GM19099 (cell line): ENCODE results near the gene SCRG1.

Source experiments
- POLR2A ChIP-seq: IDR thresholded peaks from 3 replicates; pipeline ENCODE4 v1.6.1; 2011; ENCODE audit warnings: low read depth; ENCODE audit not compliant: insufficient read length; ENCODE audit errors: extremely low read depth

SCRG1 gene

DNA sequence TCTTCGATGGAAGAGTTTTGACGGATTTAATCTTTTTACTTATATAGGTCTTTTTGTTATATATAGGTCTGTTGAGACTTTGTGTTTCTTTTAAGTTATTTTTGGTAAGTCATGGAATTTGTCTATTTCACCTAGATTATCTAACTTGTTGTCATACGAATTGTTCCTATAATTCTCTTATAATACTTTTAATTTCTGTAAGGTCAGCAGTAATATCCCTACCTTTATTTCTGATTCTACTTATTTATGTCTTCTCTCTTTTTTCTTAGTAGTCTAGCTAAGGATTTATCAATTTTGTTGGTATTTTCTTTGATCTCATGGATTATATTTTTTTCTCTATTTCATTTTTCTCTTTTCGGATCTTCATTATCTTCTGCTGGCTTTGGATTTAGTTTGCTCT is 16.6 kb downstream of the SCRG1 start:
- TF ChIP-seq POLR2A: no peak

GRCh38 chr4:173381610-173382009 is 17.3 kb downstream of the SCRG1 start:
- no peak for TF ChIP-seq POLR2A

DNA sequence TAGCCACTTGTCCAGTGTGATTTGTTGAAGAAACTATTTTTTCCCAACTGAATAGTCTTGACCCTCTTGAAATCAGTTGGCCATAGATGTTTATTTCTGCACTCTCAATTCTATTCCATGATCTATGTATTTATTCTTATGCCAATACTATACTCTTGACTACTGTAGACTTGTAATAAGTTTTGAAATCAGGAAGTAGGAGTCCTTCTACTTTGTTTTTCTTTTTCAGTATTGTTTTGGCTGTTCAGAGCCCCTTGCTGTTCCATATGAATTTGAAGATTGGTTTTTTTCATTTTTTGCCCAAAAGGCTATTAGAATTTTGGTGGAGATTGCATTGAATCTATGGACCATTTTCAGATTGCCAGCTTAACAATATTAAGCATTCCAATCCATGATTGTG is 17.9 kb downstream of the SCRG1 start:
- TF ChIP-seq POLR2A: no peak

GRCh38 chr4:173379929-173380328 is 19.0 kb downstream of the SCRG1 start:
- TF ChIP-seq POLR2A: no peak

DNA sequence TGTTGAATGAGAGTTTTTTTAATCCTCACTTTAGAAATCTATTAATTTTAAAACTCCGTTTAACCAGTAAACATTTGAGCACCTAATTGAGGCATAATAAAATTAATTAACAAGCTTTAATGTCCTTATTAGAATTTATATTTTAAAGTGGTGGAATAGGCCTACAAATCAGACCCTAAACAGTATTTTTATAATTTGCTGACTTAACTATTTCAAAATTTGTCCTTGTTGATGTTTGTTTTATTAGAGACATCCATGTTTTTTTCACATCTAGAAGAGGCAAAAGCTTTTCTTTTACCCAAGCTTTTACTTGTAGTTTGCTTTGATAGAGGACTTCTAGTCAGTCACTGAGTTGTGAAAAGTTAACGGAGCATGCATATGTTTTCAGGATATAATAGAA is 24.3 kb downstream of the SCRG1 start:
- no peak for TF ChIP-seq POLR2A

DNA sequence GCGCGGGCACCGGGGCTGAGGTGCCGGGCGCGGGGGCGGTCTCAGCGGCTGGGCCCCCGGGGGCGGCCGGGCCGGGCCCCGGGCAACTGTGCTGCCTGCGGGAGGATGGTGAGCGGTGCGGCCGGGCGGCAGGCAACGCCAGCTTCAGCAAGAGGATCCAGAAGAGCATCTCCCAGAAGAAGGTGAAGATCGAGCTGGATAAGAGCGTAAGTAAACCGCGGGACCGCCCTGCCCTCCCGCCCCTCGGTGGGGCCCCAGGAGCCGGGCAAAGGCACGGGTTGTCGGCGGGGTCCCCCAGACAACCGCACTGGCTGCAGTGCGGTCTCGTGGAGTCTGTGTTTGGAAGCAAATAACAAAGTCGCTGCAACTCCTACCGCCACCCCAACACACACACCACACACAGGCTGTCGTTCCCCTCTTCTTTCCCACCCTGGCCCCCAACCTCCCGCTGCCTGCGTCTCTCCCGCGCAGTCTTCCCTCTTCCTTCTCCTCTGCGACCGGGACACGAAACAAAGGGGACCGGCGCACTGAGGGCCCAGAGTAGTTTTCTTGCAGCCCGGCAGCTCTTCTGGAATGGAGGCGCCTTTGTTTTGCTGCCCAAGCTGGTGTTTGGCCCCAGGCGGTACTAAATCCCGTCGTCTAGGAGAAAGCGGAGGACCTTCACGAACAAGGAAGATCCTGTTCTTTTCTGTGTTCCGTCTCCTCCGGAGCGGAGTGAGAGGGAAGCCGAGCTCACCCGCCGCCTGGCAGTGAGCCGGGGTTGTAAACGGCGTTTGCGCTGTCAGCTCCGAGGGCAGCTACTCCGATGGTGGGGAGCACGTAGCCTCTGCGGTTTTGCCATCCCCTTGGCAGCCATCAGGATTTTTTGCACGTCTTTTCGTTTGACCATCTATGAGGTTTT is 27.4 kb downstream of the SCRG1 start:
- peak; percentile 38 for TF ChIP-seq POLR2A

DNA sequence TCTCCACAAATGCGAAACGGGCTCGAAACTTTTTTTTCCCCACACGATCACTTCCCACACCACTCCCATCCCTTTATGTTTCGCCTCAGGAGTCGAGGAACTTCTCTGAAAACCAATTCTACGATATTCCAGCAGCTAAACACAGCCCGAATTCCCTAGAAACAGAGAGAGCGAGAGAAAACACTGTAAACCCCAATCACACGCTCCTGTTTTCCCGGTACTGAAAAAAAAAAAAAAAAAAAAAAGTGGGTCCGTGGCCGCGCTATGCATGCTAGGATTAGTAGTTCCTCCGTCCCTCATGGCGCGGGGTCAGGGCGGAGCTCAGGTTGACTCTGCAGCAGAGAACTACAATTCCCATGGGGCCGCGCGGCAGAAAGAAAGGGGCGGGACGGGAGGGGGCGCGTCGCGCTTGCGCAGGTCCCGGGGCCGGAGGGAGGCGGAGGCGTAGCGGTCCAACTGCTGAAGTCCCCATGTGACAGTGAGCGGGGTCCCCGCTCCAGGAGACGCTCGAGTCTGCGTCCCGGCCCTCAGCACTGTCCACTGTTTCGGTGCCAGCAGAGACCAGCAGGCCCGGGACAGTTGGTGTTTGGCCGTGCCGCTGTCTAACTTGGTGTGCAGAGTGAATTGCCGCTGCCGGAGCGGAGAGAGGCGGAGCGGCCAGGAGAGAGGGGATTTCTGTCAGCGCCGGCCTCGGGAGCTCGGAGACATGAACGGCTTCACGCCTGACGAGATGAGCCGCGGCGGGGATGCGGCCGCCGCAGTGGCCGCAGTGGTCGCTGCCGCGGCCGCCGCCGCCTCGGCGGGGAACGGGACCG is 28.2 kb downstream of the SCRG1 start, which contains the start of gene SAP30:
Gene SAP30 (plus strand): TSS at position 478 of the 815 bp plus-strand sequence. CDS start 229 bp downstream, at position 707.
- TF ChIP-seq POLR2A: peak; percentile 98

DNA sequence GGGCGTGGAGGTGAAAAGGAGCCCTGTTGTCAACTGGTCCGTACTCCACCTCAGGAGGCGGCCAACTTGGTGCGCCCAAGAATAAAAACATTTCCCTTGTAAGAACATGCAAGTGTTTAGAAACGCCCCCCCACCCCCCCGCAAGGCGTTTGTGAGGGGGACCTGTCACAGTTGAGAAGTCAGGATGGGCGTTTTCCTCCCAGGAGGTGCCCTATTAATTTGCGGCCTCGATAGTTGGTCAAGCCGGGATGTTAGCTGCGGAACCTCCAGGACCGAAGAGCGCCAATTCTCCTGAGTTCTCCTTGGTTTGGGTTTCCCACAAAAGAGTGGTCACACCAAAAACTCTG is 28.8 kb downstream of the SCRG1 start:
- TF ChIP-seq POLR2A: no peak

- no peak for TF ChIP-seq POLR2A
These were observed 31.0 kb downstream of the SCRG1 start for GRCh38 chr4:173367946-173368345.

DNA sequence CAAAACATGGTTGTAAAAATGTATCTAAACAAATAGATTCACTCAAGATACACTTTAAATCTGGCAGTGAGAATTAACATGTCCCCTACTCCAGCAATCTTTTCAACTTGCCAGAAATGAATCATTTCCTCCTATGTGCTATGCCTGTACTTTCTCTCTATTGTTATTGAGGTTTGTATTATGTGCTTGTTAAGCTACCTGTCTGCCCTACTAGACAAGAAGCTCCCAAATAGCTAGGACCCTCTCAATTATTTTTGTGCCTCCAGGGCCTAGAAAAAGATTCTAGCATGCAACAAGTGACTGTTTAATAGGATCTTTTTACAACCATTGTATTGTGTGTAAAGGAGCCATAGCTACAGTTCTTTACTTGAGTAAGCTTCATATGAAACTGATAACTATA is 31.6 kb downstream of the SCRG1 start:
- TF ChIP-seq POLR2A: no peak

DNA sequence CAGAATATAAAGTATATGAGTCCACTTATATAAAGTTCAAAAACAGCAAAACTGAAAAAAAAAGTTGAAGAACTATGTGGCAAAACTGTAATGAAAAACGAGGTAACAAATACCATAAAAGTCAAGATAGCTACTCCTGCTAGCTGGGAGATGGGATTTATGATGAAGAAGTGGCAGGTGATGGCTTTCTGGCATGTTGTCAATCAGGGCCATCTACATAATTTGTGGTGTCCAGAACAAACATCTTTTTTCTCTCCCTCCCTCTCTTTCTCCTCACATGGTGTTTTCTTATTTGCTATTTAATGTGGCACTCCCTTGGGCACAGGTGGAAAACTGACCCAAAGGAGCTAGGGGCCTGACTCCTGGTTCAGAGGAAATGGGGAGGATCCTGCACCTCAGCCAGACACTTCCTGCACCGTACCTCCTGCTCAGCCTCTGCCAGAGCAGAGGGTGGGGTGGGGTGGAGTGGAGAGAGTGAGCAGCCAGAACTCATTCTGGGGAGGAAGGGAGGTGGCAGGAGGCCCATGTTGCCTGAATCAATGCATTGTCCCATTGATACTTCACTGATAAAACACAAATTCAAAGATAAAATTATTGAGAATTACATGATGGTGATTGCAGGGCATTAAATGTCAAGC is 33.4 kb downstream of the SCRG1 start:
- no peak for TF ChIP-seq POLR2A

- TF ChIP-seq POLR2A: no peak
These were observed 36.2 kb downstream of the SCRG1 start for GRCh38 chr4:173362666-173363065.

GRCh38 chr4:173360587-173361221 is 38.2 kb downstream of the SCRG1 start:
- no peak for TF ChIP-seq POLR2A

GRCh38 chr4:173357939-173358338 is 41.0 kb downstream of the SCRG1 start:
- TF ChIP-seq POLR2A: no peak

DNA sequence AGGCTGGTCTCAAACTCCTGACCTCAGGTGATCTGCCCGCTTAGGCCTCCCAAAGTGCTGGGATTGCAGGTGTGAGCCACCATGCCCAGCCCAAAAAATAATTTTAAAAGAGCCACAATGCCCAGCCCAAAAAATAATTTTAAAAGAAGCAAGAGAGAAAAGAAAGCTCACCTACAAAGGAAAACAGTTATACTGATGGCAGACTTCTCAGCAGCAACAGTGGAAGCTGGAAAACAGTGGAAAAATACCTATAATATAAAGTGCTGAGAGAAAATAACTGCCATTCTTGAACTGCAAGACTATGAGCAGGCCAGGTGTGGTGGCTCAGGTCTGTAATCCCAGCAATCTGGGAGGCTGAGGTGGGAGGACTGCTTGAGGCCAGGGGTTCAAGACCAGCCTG is 51.4 kb downstream of the SCRG1 start:
- no peak for TF ChIP-seq POLR2A

- no peak for TF ChIP-seq POLR2A
These were observed 52.8 kb downstream of the SCRG1 start for GRCh38 chr4:173346074-173346473.

DNA sequence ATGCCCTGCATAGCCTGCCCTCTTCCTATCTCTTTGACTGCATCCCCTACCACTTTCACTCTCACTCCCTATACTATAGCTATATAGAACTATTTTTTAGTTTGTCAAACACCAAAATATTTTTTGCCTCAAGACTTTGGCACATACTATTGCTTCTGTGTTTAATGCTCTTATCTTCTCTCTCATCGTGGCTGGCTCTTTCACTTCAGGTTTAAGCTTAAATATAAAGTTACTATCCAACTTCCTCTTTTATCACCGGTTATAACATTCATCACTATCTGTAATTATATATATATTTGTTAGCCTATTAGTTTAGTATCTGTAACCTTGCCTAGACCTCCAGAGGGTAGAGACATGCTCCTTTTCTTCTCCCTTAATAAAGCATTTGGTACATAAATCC is 53.3 kb downstream of the SCRG1 start:
- no peak for TF ChIP-seq POLR2A
